ENCODE results near the gene XRN1.

Gene XRN1

DNA sequence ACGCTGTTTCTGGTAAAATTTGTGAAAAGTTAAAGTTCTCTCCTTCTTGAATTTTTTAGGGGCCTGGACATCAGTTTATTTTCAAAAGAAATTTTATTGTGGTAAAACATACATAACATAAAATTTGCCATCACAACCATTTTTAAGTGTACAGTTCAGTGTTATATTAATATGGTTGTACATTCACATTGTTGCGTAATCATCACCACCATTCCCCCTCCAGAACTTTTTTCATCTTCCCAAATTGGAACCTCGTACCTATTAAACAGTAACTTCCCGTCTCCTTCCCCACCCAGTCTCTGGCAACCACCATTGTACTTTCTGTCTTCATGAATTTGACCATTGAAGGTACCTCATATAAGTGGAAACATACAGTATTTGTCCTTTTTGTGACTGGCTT lies 23.0 kb upstream of the XRN1 start:
- Histone ChIP-seq H3K27me3 (ENCODE audit: low read length) (no peaks in the 10 kb centered on the region), H3K9me2 (replicated peaks; ENCODE audit: insufficient read depth, low read length) (no peaks in the 10 kb centered on the region), H3K9me3 (ENCODE audit: insufficient read depth, low read length) (no peaks in the 10 kb centered on the region), H4K20me1 (ENCODE audit: low read depth, low read length) (no peaks in the 10 kb centered on the region), H3K4me3 (ENCODE audit: insufficient read depth, low read length, poor library complexity, severe bottlenecking) (no peak overlapping the region), H3K4me2 (ENCODE audit: low read depth, low read length, poor library complexity, severe bottlenecking) (no peak overlapping the region), H3K27ac (ENCODE audit: low read depth, low read length) (no peak overlapping the region), H3F3A (ENCODE audit: insufficient read depth) (peaks cover 4% of the 10 kb centered on the region; the same call in 1 of the 2 replicates), H3K79me2 (ENCODE audit: insufficient read depth, low read length) (no peaks in the 10 kb centered on the region), H3K9ac (ENCODE audit: low read length) (no peak overlapping the region), H3K36me3 (ENCODE audit: low read length) (peaks cover 14% of the 10 kb centered on the region; the same call in 1 of the 2 replicates), H2AFZ (ENCODE audit: low read depth, low read length, severe bottlenecking) (no peak overlapping the region)
- TF ChIP-seq, protein P1, sequence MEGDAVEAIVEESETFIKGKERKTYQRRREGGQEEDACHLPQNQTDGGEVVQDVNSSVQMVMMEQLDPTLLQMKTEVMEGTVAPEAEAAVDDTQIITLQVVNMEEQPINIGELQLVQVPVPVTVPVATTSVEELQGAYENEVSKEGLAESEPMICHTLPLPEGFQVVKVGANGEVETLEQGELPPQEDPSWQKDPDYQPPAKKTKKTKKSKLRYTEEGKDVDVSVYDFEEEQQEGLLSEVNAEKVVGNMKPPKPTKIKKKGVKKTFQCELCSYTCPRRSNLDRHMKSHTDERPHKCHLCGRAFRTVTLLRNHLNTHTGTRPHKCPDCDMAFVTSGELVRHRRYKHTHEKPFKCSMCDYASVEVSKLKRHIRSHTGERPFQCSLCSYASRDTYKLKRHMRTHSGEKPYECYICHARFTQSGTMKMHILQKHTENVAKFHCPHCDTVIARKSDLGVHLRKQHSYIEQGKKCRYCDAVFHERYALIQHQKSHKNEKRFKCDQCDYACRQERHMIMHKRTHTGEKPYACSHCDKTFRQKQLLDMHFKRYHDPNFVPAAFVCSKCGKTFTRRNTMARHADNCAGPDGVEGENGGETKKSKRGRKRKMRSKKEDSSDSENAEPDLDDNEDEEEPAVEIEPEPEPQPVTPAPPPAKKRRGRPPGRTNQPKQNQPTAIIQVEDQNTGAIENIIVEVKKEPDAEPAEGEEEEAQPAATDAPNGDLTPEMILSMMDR (IDR thresholded peaks at IDR 0.05; ENCODE audit: insufficient read depth, low read length, poor library complexity, severe bottlenecking), result no peak
- no peak for TF ChIP-seq EZH2phosphoT487 (conservative IDR thresholded peaks at IDR 0.05; ENCODE audit: low read length)

DNA sequence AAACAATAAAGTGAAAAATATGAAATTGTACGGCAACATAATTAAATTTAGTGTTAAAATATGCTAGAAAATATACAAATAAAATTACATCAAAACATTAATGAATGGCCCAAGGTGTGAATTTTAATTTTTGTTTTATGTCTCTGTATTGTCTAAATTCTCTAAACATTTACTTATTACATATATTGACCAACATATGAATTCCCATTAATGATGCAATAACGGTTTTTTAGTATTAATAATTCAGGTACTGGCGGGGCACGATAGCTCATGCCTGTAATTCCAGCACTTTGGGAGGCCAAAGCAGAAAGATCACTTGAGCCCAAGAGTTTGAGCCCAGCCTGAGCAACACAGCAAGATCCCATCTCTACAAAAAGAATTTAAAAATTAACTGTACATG lies 20.6 kb upstream of the XRN1 start:
- H3K27me3 ChIP-seq (ENCODE audit: low read length), result no peaks in the 10 kb centered on the region
- no peaks in the 10 kb centered on the region for H3K9me2 ChIP-seq (replicated peaks; ENCODE audit: insufficient read depth, low read length)
- no peaks in the 10 kb centered on the region for H3K79me2 ChIP-seq (ENCODE audit: insufficient read depth, low read length)
- TF ChIP-seq, protein P1 (IDR thresholded peaks at IDR 0.05; ENCODE audit: insufficient read depth, low read length, poor library complexity, severe bottlenecking), result no peak
- TF ChIP-seq EZH2phosphoT487 (conservative IDR thresholded peaks at IDR 0.05; ENCODE audit: low read length), result no peak
- no peak overlapping the region for H3K4me2 ChIP-seq (ENCODE audit: low read depth, low read length, poor library complexity, severe bottlenecking)
- no peaks in the 10 kb centered on the region for H4K20me1 ChIP-seq (ENCODE audit: low read depth, low read length)
- no peak overlapping the region for H2AFZ ChIP-seq (ENCODE audit: low read depth, low read length, severe bottlenecking)
- peaks cover 22% of the 10 kb centered on the region; the same call in 1 of the 2 replicates for H3K36me3 ChIP-seq (ENCODE audit: low read length)
- H3K27ac ChIP-seq (ENCODE audit: low read depth, low read length), result no peak overlapping the region
- no peaks in the 10 kb centered on the region for H3K9me3 ChIP-seq (ENCODE audit: insufficient read depth, low read length)
- no peak overlapping the region for H3K9ac ChIP-seq (ENCODE audit: low read length)
- no peak overlapping the region for H3K4me3 ChIP-seq (ENCODE audit: insufficient read depth, low read length, poor library complexity, severe bottlenecking)
- peaks cover 4% of the 10 kb centered on the region; the same call in 1 of the 2 replicates for H3F3A ChIP-seq (ENCODE audit: insufficient read depth)

DNA sequence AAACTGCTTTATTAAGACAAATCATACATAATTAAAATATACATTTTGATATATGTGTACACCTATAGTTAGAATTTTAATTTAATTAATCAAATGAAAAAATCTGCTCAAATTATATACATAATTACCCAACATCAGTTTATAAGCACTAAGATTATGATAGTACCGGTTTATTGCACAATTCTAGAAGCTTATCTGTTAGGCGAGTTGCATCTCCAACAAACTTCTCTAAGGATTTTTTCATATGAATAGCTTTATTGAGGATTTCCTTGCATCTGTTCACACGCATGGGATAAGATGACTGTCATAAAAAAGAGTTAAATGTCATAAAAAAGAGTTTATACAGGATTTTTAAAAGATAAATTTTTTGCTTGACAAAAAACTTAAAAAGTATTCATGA lies 19.9 kb upstream of the XRN1 start:
- no peaks in the 10 kb centered on the region for H3K9me2 ChIP-seq (replicated peaks; ENCODE audit: insufficient read depth, low read length)

More for the DNA sequence above, 19.9 kb upstream of the XRN1 start:
- Histone ChIP-seq H3K9ac (ENCODE audit: low read length) (no peak overlapping the region), H3K27me3 (ENCODE audit: low read length) (no peaks in the 10 kb centered on the region), H2AFZ (ENCODE audit: low read depth, low read length, severe bottlenecking) (no peak overlapping the region), H4K20me1 (ENCODE audit: low read depth, low read length) (no peaks in the 10 kb centered on the region), H3F3A (ENCODE audit: insufficient read depth) (peaks cover 4% of the 10 kb centered on the region; the same call in 1 of the 2 replicates), H3K79me2 (ENCODE audit: insufficient read depth, low read length) (no peaks in the 10 kb centered on the region), H3K4me2 (ENCODE audit: low read depth, low read length, poor library complexity, severe bottlenecking) (no peak overlapping the region), H3K4me3 (ENCODE audit: insufficient read depth, low read length, poor library complexity, severe bottlenecking) (no peak overlapping the region), H3K27ac (ENCODE audit: low read depth, low read length) (no peak overlapping the region), H3K9me3 (ENCODE audit: insufficient read depth, low read length) (no peaks in the 10 kb centered on the region), H3K36me3 (ENCODE audit: low read length) (peaks cover 22% of the 10 kb centered on the region; the same call in 1 of the 2 replicates)
- no peak for TF ChIP-seq EZH2phosphoT487 (conservative IDR thresholded peaks at IDR 0.05; ENCODE audit: low read length)
- TF ChIP-seq, protein P1 (IDR thresholded peaks at IDR 0.05; ENCODE audit: insufficient read depth, low read length, poor library complexity, severe bottlenecking), result no peak

Data from SU-DHL-6 (cell line).